ENCODE data around the gene C16orf78. TPM values are rescaled to one million over a fixed set of nuclear protein-coding genes. Genes with fewer than 3 reads are reported as not detected.
A peak's percentile ranks its signal among the peaks of the same experiment; 100 is the strongest.

The C16orf78 gene
- total RNA-seq, 1 donor from 2014 or later: not detected

DNA sequence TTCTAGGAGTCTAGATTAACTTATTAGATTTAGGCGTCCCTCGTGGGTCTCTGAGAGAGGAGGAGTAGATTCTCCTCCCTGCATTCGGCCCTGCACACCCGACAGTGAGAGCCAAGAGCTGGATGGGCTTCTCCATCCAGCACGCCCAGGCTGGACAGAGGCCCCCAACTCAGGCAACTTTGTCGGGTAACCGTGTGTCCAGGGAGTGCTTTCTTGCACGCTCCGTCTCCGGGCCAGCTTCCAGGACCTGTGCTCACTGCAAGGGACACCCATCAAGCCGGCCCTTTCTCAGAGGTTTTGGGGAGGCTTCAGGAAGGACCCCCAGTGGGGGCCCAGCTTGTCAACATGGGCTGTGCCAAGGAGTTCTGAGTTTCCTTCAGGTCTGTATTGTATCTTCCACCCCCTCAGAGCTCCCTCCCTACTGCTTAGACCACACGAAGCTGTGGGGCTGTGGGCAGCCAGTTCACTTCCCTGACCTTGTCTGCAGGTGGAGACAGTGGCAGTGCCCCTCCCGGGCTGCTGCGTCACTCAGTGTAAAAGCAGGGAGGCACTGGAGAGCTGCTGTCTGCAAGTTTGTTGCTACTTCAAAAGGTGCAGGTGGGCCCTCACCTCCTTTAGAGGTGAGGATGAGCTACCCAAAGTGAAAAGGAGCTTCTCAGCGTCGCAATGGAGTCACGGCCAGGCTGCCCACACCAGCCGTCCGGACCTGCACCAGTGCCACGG lies 24.0 kb upstream of the C16orf78 start:
- Mint-ChIP-seq H3K9me3 (ENCODE audit: low read depth) (no peaks in the 10 kb centered on the region), H3K4me3 (ENCODE audit: unreplicated experiment) (no peak overlapping the region), H3K27me3 (ENCODE audit: low read depth) (peaks cover 46% of the 10 kb centered on the region), H3K27ac (ENCODE audit: unreplicated experiment) (no peak overlapping the region), H3K36me3 (ENCODE audit: low read depth) (no peaks in the 10 kb centered on the region), H3K4me1 (ENCODE audit: low read depth) (no peaks in the 10 kb centered on the region)
- TF ChIP-seq CTCF (IDR thresholded peaks at IDR 0.05): no peak
- DNase-seq (ENCODE audit: low spot score): no peak

GRCh38 chr16:49350265-49351095 lies 23.1 kb upstream of the C16orf78 start:
- peaks cover 47% of the 10 kb centered on the region for H3K27me3 Mint-ChIP-seq (ENCODE audit: low read depth)
- no peaks in the 10 kb centered on the region for H3K36me3 Mint-ChIP-seq (ENCODE audit: low read depth)
- no peak overlapping the region for H3K27ac Mint-ChIP-seq (ENCODE audit: unreplicated experiment)
- H3K4me3 Mint-ChIP-seq (ENCODE audit: unreplicated experiment): no peak overlapping the region
- peak; percentile 89 for TF ChIP-seq CTCF (IDR thresholded peaks at IDR 0.05)
- no peaks in the 10 kb centered on the region for H3K9me3 Mint-ChIP-seq (ENCODE audit: low read depth)
- no peak for DNase-seq (ENCODE audit: low spot score)
- no peaks in the 10 kb centered on the region for H3K4me1 Mint-ChIP-seq (ENCODE audit: low read depth)

DNA sequence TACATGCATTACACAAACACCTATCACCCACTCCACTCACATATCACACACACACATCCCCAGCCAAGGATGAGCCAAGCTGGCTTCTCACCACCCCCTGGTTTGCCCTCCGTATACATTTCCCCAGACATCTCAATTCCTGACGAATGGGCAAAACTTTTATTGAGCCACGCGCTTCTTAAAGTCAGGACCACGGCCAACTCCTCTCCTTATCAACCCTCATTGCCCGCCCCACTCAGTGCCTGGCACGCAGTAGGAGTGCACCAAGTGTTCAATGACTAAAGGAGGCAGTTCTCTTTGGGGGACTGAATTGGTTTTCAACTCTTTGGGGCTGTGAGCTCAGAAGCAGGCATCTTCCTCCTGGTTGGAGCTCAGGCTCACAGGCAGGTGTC lies 22.5 kb upstream of the C16orf78 start:
- no peak for DNase-seq (ENCODE audit: low spot score)
- TF ChIP-seq CTCF (IDR thresholded peaks at IDR 0.05): no peak
- peaks cover 50% of the 10 kb centered on the region for H3K27me3 Mint-ChIP-seq (ENCODE audit: low read depth)
- no peak overlapping the region for H3K27ac Mint-ChIP-seq (ENCODE audit: unreplicated experiment)
- no peaks in the 10 kb centered on the region for H3K9me3 Mint-ChIP-seq (ENCODE audit: low read depth)
- no peaks in the 10 kb centered on the region for H3K36me3 Mint-ChIP-seq (ENCODE audit: low read depth)
- H3K4me3 Mint-ChIP-seq (ENCODE audit: unreplicated experiment): no peak overlapping the region
- no peaks in the 10 kb centered on the region for H3K4me1 Mint-ChIP-seq (ENCODE audit: low read depth)

GRCh38 chr16:49352892-49353291 lies 20.7 kb upstream of the C16orf78 start:
- Mint-ChIP-seq H3K27ac (ENCODE audit: unreplicated experiment) (no peak overlapping the region), H3K9me3 (ENCODE audit: low read depth) (no peaks in the 10 kb centered on the region), H3K36me3 (ENCODE audit: low read depth) (no peaks in the 10 kb centered on the region), H3K4me1 (ENCODE audit: low read depth) (no peaks in the 10 kb centered on the region), H3K4me3 (ENCODE audit: unreplicated experiment) (no peak overlapping the region), H3K27me3 (ENCODE audit: low read depth) (peaks cover 59% of the 10 kb centered on the region)
- no peak for DNase-seq (ENCODE audit: low spot score)
- peak; percentile 38 for TF ChIP-seq CTCF (IDR thresholded peaks at IDR 0.05)

DNA sequence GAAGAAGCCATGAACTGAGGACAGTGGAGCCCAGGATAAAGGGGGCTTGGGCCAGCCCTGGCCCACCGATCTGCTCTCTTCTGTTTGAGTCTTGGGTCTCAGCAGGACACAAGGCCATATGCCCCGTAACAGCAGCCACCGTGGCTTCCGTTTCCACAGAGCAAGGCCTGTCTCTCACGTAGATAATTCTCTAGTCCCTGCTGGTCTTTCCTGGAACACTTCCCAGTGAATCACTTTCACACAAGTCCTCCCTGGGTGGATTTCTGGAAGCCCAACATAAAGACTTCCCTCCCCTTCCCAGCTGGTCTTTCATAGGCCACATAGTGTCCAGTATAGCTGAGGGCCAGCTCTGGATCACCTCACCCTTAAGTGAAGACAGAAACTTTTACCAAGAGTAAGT lies 19.9 kb upstream of the C16orf78 start:
- no peak for TF ChIP-seq CTCF (IDR thresholded peaks at IDR 0.05)
- H3K27me3 Mint-ChIP-seq (ENCODE audit: low read depth): peaks cover 59% of the 10 kb centered on the region
- DNase-seq (ENCODE audit: low spot score): no peak
- H3K4me1 Mint-ChIP-seq (ENCODE audit: low read depth): no peaks in the 10 kb centered on the region
- no peak overlapping the region for H3K27ac Mint-ChIP-seq (ENCODE audit: unreplicated experiment)
- H3K36me3 Mint-ChIP-seq (ENCODE audit: low read depth): no peaks in the 10 kb centered on the region
- no peak overlapping the region for H3K4me3 Mint-ChIP-seq (ENCODE audit: unreplicated experiment)
- H3K9me3 Mint-ChIP-seq (ENCODE audit: low read depth): no peaks in the 10 kb centered on the region

Data from chondrocyte (in vitro differentiated cells).